Suppressor macrophage treated with lipopolysaccharide for 4 hours (primary cell): Measurements from ENCODE around the gene RBFOX1.

Experiments
- DNase-seq: peaks from one replicate; pipeline ENCODE4 v3.0.0-alpha.2; 2020

RBFOX1 gene

GRCh38 chr16:7332611-7333010 lies at the start of gene RBFOX1:
TSS of gene RBFOX1 (plus strand) at chr16:7332845.
- DNase-seq, result no peak

DNA sequence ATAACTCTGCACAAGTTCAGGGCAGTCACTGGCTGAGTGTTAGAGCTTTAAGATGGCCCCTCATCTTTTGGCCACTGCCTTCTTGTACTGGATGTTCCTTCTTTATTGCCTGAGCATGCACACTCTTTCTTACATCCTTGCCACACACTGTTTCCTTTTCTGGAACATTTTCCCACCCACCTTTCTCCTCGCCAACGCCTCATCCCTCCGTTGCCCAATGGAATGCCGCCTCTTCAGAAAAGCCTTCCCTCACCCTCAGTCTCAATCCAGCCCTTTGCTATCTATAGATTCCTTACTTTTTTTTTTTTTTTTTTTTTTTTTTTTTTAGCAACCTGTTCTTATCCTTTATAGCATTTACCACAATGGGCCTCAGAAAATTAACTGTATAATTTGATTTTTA lies 47.9 kb upstream of the RBFOX1 start:
- no peak for DNase-seq

DNA sequence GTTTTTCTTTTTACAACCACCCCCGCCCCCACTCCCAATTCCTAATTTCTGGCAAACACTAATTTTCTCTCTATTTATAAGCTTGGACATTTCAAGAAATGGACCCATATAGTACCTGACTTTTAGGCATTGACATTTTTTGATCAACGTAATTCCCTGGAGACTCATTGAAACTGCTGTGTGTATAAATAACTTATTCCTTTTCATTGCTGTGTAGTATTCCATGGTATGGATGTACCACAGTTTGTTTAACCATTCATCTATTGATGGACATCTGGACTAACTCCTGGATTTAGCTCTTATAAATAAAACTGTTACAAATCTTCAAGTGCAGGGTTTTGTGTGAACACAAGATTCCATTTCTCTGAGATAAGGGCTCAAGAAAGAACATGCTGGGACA lies 47.1 kb upstream of the RBFOX1 start:
- no peak for DNase-seq

GRCh38 chr16:7289299-7289698 lies 43.3 kb upstream of the RBFOX1 start:
- DNase-seq, result no peak

DNA sequence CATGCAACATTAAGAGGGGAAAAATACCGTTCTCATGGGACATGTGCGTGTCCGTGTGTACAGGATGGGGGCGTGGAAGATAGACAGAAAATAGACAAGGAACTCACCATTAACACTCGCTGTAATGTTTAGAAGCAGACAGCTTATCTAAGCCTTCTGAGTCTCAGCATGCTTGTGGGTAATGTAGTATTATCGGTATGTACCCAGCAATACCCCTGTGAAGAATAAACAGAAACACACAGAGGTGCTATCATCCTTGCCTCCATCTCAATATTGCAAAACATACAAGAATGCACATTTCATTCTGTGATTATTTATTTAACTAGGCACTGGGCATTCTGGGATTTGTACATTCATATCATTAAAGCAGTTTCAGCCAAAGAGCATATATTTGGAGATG lies 42.0 kb upstream of the RBFOX1 start:
- no peak for DNase-seq

GRCh38 chr16:7294020-7294419 lies 38.6 kb upstream of the RBFOX1 start:
- DNase-seq, result no peak

GRCh38 chr16:7303052-7303610 lies 29.5 kb upstream of the RBFOX1 start:
- no peak for DNase-seq

- DNase-seq, result no peak
Measured at GRCh38 chr16:7303660-7304200, 28.9 kb upstream of the RBFOX1 start.

- DNase-seq, result no peak
Measured at GRCh38 chr16:7304279-7304678, 28.4 kb upstream of the RBFOX1 start.

DNA sequence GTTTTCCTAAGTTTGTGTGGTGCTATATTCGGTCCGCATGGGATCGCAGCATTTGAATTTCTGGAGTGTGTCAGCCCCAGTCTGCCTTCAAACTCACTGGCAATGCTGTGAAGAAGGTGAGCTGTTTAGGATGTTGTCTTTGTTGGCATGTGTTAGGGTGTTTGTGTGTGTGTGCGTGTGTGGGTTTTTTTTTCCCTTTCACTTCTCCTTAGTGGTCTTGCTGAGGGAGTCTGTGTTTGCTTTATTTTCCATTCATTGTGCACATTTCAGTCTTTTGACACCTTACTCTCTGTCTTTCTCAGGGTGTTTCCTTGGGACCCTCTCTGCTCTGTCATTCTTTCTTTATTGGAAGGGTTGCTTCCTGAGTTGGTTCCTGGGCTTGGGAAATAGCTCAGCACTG lies 27.7 kb upstream of the RBFOX1 start:
- no peak for DNase-seq

GRCh38 chr16:7313170-7313569 lies 19.5 kb upstream of the RBFOX1 start:
- DNase-seq, result no peak

DNA sequence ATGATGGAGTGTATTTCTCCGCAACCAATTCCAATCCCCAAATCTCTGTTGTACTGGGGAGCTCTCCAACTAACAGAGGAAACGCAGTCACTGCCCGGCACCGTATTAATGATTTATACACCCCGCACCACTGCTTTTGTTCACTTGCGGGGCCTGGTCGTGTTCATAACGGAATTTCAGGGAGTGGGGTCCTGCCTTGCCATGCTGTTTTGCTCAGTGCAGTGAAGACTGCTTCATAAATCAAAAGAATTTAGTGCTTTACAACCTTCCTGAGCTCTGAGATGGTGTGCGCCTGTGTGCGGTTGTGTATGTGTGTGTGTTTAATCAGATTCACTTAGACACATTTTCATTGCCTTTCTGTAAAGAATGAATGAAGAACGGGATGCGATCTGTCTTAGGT lies 18.5 kb upstream of the RBFOX1 start:
- DNase-seq, result no peak

- no peak for DNase-seq
Measured at GRCh38 chr16:7315813-7316212, 16.8 kb upstream of the RBFOX1 start.

- no peak for DNase-seq
Measured at GRCh38 chr16:7316281-7316888, 16.3 kb upstream of the RBFOX1 start.

- DNase-seq, result no peak
Measured at GRCh38 chr16:7317982-7318381, 14.7 kb upstream of the RBFOX1 start.

- no peak for DNase-seq
Measured at GRCh38 chr16:7318686-7319085, 14.0 kb upstream of the RBFOX1 start.

DNA sequence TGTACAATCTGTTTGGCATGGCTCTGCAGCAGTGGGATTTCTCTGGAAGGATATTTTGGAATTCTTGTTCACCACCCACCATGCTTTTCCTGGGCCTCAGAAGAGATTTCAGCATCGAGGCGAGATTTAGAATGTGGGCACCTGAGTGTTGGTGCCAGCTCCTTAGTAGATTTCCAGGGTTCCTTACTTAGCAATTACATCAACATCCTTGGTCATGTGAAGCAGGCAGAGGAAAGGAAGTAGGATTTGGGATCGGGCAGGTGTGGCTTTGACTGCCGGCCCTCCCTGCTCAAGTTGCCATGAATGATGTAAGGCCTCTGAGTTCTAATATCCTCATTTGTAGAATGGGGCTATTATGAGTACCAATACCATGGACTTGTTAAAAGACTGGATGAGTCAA lies 13.1 kb upstream of the RBFOX1 start:
- DNase-seq, result no peak

DNA sequence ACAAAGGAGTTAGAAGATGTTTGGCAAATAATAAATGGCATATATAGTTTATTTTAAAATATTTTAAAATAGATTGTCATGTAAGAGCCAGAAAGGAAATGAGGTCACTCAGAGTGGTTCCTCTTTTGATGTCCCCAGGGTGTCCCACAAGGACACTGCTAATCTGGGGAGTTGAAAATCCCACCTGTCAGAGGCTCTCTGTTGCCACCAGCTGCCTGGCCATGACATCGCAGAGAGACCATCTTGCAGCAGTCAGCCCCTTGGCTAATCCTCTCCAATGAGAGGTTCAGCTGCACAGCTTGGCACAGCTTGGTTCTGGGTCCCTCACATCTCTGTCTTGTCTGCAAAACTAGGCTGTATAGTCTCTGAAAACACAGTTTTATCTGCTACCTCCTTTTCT lies 11.0 kb upstream of the RBFOX1 start:
- DNase-seq, result no peak

GRCh38 chr16:7324321-7324720 lies 8.3 kb upstream of the RBFOX1 start:
- no peak for DNase-seq

GRCh38 chr16:7325834-7326233 lies 6.8 kb upstream of the RBFOX1 start:
- DNase-seq, result no peak

DNA sequence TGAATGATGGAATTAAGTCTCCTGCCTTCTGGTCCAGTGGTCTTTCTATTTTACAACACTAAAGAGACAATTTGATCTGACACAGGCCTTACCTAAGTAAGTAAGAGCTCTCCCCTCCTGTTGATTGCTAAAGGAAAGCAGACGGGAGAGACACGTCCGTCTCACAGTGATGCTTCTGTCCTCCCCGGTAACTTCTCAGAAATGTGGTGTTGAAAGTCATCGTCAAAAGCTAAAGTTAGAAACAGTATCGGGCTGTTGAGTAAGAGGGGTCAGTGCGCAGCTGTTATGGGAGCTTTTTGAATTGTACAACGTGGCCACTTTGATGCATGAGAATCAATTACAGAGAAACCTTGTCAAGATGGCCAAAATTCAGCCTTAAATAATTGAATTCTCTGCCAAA lies 1.9 kb upstream of the RBFOX1 start:
- no peak for DNase-seq

DNA sequence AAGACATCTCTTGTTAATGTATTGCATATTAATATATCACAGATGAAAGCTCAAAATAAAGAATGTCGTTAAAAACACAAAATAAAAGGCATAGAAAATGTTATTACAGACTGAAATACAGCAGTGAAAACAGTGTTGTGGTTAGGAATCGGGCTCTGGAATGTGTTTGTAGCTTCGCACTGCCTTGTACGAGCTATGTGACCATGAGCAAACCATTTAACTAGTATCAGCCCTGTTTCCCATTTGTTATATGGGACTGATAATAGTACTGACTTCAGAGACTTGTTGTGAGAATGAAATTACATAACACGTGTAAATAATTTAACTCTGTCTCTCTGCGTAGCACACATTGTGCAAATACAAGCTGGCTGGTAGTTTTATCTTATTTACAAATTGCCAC lies 648 bp upstream of the RBFOX1 start:
- DNase-seq, result no peak

- no peak for DNase-seq
Measured at GRCh38 chr16:7333180-7333725, 608 bp downstream of the RBFOX1 start.

- DNase-seq, result no peak
Measured at GRCh38 chr16:7334801-7335560, 2.3 kb downstream of the RBFOX1 start.
